ENCODE results near the gene ADRM1.

The ADRM1 gene

DNA sequence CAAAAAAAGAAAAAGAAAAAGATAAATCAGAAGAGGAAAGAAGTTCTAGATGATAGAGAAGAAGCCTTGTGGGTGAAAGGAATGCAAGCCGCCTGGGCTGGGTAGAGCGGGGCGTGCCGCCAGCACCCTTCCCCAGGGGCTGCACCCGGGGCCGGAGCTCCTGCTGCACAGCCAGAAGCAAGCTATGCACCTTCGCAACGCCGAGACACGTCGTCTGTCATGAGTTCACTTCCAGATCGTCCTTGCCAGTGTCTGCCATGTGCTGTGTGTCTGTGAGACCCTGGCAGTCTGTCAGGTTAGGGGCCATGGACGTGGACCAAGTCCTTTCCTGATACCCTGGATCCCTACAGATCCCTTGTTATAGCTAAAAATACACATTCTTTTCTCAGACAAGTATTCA, 25.5 kb upstream of the ADRM1 start:
- TF ChIP-seq, protein P1, sequence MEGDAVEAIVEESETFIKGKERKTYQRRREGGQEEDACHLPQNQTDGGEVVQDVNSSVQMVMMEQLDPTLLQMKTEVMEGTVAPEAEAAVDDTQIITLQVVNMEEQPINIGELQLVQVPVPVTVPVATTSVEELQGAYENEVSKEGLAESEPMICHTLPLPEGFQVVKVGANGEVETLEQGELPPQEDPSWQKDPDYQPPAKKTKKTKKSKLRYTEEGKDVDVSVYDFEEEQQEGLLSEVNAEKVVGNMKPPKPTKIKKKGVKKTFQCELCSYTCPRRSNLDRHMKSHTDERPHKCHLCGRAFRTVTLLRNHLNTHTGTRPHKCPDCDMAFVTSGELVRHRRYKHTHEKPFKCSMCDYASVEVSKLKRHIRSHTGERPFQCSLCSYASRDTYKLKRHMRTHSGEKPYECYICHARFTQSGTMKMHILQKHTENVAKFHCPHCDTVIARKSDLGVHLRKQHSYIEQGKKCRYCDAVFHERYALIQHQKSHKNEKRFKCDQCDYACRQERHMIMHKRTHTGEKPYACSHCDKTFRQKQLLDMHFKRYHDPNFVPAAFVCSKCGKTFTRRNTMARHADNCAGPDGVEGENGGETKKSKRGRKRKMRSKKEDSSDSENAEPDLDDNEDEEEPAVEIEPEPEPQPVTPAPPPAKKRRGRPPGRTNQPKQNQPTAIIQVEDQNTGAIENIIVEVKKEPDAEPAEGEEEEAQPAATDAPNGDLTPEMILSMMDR (IDR thresholded peaks at IDR 0.05; ENCODE audit: low read depth, low read length), result no peak
- no peak for DNase-seq (ENCODE audit: extremely low read depth, low read depth)

DNA sequence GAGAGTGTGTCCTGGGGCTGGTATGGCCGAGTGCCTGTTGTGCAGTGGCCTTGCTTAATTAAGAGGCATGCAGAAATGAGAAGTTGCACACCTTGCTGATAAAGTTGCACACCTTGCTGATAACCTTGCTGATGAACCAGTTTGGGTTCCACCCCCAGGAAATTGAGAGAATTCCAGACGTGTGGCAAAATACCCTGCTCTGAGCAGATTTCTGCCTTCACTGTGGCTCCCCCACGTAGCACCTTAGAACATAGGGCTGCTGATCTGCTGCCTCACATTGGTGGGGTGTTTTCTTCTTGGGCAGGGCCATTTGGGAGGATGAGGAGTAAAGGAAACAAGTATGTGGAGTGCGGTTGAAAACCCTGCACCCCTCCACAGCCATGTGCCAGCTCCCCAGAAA, 22.5 kb upstream of the ADRM1 start:
- no peak for DNase-seq (ENCODE audit: extremely low read depth, low read depth)
- TF ChIP-seq, protein P1 (IDR thresholded peaks at IDR 0.05; ENCODE audit: low read depth, low read length), result no peak

DNA sequence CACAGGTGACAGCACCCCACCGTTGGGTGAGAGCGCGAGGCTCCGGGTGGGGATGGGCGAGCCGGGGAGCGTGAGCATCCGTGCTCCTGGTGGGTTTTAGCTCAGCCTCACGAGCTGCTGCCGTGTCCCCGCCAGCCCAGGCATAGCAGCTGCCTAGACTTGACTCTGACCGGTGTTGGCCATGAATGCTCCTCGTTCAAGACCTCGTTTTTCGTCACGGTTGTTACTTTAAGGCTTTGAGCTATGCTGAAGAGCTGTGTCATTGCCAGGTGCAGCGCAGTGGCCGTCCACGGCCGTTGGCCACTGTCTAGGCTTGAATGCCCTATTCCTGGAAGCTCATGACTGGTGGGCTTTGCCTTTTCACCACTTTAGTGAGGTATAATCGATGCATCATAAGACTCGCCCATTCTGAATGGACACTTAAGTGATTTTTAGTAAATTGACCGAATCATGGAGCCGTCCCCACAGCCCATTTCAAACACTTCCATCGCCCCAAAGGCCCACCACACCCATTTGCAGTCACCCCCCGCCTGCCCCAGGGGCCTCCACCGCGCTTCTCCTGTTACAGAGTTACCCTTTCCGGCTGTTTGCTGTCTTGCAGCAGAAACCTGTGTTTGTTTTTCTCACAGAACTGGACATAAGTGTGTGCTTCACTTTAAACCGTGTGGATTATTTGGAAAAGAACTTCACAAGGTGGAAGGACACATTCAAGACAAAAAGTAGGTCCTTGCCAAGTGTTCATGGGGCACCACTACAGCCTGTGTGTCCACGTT, 21.4 kb upstream of the ADRM1 start:
- TF ChIP-seq, protein P1 (IDR thresholded peaks at IDR 0.05; ENCODE audit: low read depth, low read length), result no peak
- no peak for DNase-seq (ENCODE audit: extremely low read depth, low read depth)

DNA sequence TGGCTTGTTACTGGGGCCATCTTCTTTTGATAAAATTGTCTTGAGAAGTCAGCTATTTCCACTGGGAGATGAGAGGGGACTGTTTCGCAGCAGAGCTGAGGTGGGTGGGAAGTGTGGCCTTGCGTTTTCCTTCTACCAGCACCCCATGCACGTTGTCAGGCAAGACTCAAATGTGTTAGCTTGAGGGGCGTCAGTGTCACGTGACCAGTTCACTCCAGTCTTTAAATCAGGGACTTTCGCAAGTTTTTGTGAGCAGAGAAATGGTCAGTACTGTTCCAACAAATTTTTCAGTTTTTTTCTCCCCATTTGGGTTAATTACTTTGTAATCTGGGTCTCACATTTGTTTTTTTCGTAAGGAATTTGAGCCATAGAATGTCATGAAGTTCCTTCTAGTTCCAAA, 20.7 kb upstream of the ADRM1 start:
- no peak for DNase-seq (ENCODE audit: extremely low read depth, low read depth)
- TF ChIP-seq, protein P1 (IDR thresholded peaks at IDR 0.05; ENCODE audit: low read depth, low read length), result no peak

DNA sequence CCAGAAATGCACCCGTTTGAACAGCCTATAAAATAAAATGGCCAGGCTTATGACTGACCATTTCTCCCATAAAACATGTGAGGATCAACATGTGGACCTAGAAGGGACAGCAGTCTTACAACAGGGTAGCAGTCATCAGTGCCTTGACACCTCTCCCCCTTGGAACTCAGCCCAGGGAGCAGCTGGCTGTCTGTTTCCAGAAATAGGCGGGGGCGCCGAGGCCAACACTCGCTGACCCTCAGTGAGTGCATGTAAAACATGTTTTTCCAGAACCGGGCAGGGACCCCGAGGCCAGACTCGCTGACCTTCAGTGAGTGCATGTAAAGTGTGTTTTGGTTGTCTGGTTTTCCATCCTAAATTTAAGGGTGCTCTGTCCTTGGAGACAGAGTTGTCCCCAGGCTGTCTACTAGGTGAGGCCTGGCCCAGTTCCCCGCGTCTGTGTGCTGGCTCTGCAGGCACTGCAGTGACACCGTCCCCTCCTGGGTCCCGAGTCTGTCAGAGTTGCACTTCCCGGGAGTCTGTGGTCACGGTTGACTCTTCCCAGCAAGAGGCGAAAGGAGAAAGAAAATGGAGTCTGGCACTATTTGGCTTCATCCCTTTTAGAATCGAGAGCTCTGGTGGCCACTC, 19.8 kb upstream of the ADRM1 start:
- no peak for DNase-seq (ENCODE audit: extremely low read depth, low read depth)
- TF ChIP-seq, protein P1 (IDR thresholded peaks at IDR 0.05; ENCODE audit: low read depth, low read length), result no peak

DNA sequence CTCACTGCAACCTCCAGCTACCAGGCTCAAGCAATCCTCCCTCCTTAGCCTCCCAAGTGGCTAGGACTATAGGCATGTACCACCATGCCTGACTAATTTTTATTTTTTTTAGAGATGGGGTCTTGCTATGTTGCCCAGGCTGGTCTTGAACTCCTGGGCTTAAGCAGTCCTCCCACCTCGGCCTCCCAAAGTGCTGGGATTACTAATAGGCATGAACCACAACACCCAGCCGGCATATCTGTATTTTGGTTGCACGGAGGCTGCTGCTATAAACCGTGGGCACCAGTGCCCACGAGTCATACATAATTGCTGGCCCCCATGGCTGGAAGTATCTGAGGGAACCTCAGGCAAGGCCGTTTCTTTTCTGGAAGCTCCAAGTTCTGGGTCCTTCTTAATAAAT, 18.3 kb upstream of the ADRM1 start:
- TF ChIP-seq, protein P1 (IDR thresholded peaks at IDR 0.05; ENCODE audit: low read depth, low read length), result no peak
- DNase-seq (ENCODE audit: extremely low read depth, low read depth), result no peak

- TF ChIP-seq, protein P1 (IDR thresholded peaks at IDR 0.05; ENCODE audit: low read depth, low read length), result no peak
- DNase-seq (ENCODE audit: extremely low read depth, low read depth), result no peak
These were observed 17.6 kb upstream of the ADRM1 start for GRCh38 chr20:62285151-62285550.
